Esophagus muscularis mucosa (tissue), 4 donors: ENCODE results near the gene KDSR. TPM values are rescaled to one million over a fixed set of nuclear protein-coding genes. Genes with fewer than 3 reads are reported as not detected.

ENCODE experiments used
- DNase-seq: peaks from one replicate; pipeline ENCODE4 v3.0.0-alpha.2; 2017; ENCODE audit errors: extremely low spot score
- H3K27ac ChIP-seq, 4 donors: fragments of 200-600 bp; sonication (generic); replicated peaks in 1 of 4; 1 replicate in 3 of 4; 2 replicates in 1 of 4; pipeline ENCODE4 v1.5.1; 2016 to 2019; ENCODE audit warnings: mild to moderate bottlenecking in 1 of 4
- H3K27me3 ChIP-seq, 4 donors: fragments of 200-600 bp; sonication (generic); one replicate each; pipeline versions ENCODE4 v1.5.1 to v1.6.0; 2016 to 2019
- H3K36me3 ChIP-seq, 4 donors: fragments of 200-600 bp; sonication (generic); one replicate each; pipeline ENCODE4 v1.5.1; 2016 to 2019
- H3K4me1 ChIP-seq, 4 donors: fragments of 200-600 bp; sonication (generic); one replicate each; pipeline ENCODE4 v1.5.1; 2016 to 2019
- H3K4me3 ChIP-seq, 4 donors: fragments of 200-600 bp; sonication (generic); 1 replicate in 2 of 4; 2 replicates in 2 of 4; pipeline ENCODE4 v1.5.1; 2016 to 2019; ENCODE audit warnings: mild to moderate bottlenecking in 4 of 4, moderate library complexity in 1 of 4
- H3K9me3 ChIP-seq, 4 donors: fragments of 200-600 bp; sonication (generic); 1 replicate in 3 of 4; 2 replicates in 1 of 4; pipeline ENCODE4 v1.5.1; 2016 to 2019
- EP300 ChIP-seq: sonication (generic); formaldehyde crosslinking; IDR thresholded peaks from one replicate; pipeline ENCODE4 v1.6.1; 2017; ENCODE audit warnings: antibody characterized with exemption
- POLR2A ChIP-seq: fragments of 450-650 bp; IDR thresholded peaks from one replicate; pipeline ENCODE4 v1.6.1; 2017; ENCODE audit warnings: antibody characterized with exemption, moderate library complexity, mild to moderate bottlenecking, low read depth
- POLR2AphosphoS5 ChIP-seq, 2 donors: sonication (generic); formaldehyde crosslinking; IDR thresholded peaks; one replicate each; pipeline ENCODE4 v1.6.1; 2017; ENCODE audit warnings: antibody characterized with exemption in 2 of 2
- WGBS: methylation state at CpG from one replicate; pipeline ENCODE4 v1.1.5; 2018; 5-methylcytosine and 5-hydroxymethylcytosine counted together
- intact Hi-C: fragments of 100-400 bp; cut with DNase I; formaldehyde crosslinking; loops from one replicate; pipeline ENCODE4 v1.15.1; 2023
- total RNA-seq, 4 donors: library from RNA; depleted of rRNA; stranded (reverse); fragments of >200 nt; gene quantifications; one replicate each; pipeline versions ENCODE4 v1.1.0 to v1.2.1, GENCODE V29; 2016
- TF ChIP-seq, protein P1 (sequence below), 3 experiments: fragments of 200-600 bp in 2 of 3; fragments of 450-650 bp in 1 of 3; sonication (generic) in 2 of 3; IDR thresholded peaks; one replicate each; pipeline ENCODE4 v1.5.1; 2017 to 2019; ENCODE audit warnings: antibody characterized with exemption in 3 of 3, mild to moderate bottlenecking in 2 of 3, moderate library complexity in 1 of 3

KDSR gene
- total RNA-seq, 4 donors from 2014 or later, result 41.8 to 58.8 (median 49.8) TPM

DNA sequence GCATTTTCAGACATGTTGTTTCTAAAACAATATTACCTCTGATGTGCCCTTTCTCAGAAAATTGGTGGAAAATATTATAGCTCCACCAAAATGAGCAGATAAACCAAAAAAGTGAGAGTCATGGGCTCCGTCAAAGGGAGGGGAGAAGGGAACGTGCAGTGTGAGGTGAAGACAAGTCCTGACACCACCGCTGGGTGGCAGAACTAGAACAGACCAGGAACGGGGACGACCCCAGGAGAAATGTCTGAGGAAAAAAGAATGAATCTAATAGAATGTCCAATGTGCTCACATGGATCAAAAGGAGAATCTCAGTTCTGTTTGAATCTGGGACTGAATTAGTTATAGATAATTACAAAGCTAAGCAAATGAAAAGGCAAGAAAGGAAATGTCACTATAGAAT is 24.8 kb downstream of the KDSR start:
- no peak overlapping the region for H3K27ac ChIP-seq
- no peaks in the 10 kb centered on the region for H3K9me3 ChIP-seq
- 30% methylated on average over 5 of the region's 5 CpGs for WGBS
- peaks cover 18 to 22% (median 20%) of the 10 kb centered on the region in 4 donors for H3K4me1 ChIP-seq
- DNase-seq, result no peak
- H3K27me3 ChIP-seq, result no peaks in the 10 kb centered on the region
- H3K36me3 ChIP-seq, result peaks cover 23 to 94% (median 62%) of the 10 kb centered on the region in 4 donors
- no peak overlapping the region for H3K4me3 ChIP-seq
- TF ChIP-seq, protein P1, sequence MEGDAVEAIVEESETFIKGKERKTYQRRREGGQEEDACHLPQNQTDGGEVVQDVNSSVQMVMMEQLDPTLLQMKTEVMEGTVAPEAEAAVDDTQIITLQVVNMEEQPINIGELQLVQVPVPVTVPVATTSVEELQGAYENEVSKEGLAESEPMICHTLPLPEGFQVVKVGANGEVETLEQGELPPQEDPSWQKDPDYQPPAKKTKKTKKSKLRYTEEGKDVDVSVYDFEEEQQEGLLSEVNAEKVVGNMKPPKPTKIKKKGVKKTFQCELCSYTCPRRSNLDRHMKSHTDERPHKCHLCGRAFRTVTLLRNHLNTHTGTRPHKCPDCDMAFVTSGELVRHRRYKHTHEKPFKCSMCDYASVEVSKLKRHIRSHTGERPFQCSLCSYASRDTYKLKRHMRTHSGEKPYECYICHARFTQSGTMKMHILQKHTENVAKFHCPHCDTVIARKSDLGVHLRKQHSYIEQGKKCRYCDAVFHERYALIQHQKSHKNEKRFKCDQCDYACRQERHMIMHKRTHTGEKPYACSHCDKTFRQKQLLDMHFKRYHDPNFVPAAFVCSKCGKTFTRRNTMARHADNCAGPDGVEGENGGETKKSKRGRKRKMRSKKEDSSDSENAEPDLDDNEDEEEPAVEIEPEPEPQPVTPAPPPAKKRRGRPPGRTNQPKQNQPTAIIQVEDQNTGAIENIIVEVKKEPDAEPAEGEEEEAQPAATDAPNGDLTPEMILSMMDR (IDR thresholded peaks at IDR 0.05), result peak in 2 of 3 experiments; percentile 40 to 45
- no peak for TF ChIP-seq POLR2AphosphoS5 (IDR thresholded peaks at IDR 0.05)
- intact Hi-C loops, result loop anchor here (5.0 kb wide), 1 partner anchor 100 kb away; no protein-coding TSS in a partner anchor

DNA sequence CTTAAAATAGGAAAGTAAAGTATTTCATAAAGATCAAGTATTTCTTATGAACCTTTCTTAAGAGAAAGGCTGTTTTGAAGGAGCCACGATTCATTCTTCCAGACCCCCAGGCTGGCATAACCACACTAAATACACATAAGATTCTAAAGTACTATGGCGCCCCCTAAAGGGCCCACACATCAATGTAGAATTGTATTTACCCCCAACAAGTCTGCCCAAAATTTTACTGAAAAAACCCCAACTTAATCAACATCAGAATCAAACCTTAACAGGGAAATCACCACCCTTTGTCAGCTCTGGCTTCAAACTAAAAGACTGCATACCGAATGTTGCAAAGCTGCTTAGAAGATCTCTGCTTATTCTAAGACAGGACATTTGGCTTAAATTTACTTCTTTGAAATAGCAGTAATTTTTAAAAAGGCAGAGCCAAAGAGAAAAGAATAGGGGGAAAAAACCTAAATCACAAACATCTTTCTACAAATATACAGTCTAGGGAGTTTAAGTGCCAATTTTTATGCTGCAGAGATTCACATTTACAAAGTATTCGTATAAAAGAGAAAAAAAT is 27.0 kb downstream of the KDSR start:
- H3K36me3 ChIP-seq, result peaks cover 23 to 97% (median 75%) of the 10 kb centered on the region in 4 donors
- DNase-seq, result no peak
- H3K4me3 ChIP-seq, result no peak overlapping the region
- intact Hi-C loops, result loop anchor here (5.0 kb wide), 1 partner anchor 102 kb away; no protein-coding TSS in a partner anchor
- H3K9me3 ChIP-seq, result no peaks in the 10 kb centered on the region
- peaks cover under 1 to 7% (median 3%) of the 10 kb centered on the region in 4 donors for H3K4me1 ChIP-seq
- TF ChIP-seq POLR2AphosphoS5 (IDR thresholded peaks at IDR 0.05) (no peak), POLR2A (no peak)
- TF ChIP-seq, protein P1 (IDR thresholded peaks at IDR 0.05), result peak; percentile 36 to 53 (median 40)
- 45% methylated on average over 4 of the region's 4 CpGs for WGBS
- H3K27ac ChIP-seq, result no peak overlapping the region
- H3K27me3 ChIP-seq, result no peaks in the 10 kb centered on the region

DNA sequence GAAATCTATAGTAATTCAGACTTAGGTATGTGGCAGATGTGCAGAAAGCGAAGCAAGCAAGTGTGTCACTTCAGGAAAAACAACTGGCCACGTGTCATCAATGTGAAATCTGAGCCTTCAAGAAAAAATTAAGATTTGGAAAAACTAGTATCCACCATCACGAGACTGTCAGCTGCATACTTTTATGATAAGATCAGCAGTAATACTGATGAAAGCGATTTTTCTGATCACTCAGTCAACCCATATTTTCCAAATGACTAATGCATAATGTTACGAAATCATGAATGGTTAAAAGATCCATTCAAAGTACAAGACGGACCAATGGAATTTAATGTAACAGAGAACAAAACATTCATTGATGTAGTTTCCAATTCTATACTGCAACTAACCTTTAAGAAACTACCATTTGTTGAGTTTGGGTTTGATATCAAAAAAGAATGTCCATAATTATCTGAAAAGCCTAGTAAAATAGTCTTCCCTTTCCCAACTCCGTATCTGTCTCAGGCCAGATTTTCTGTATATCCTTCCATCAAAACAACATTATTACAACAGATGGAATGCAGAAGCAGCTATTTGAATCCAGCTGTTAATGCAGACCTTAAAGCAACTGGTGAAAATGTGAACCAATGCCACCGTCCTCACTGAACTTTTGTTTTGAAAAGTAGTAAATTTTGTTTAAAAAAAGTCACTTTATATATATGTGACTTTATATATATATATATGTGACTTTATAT is 30.5 kb downstream of the KDSR start:
- Histone ChIP-seq H3K27ac (peak overlapping the region; percentile 30 to 64 (median 48)), H3K4me3 (no peak overlapping the region), H3K9me3 (no peaks in the 10 kb centered on the region), H3K27me3 (no peaks in the 10 kb centered on the region), H3K36me3 (peaks cover 20 to 97% (median 71%) of the 10 kb centered on the region in 4 donors), H3K4me1 (no peaks in the 10 kb centered on the region)
- TF ChIP-seq POLR2A (no peak), EP300 (no peak), POLR2AphosphoS5 (IDR thresholded peaks at IDR 0.05) (peak in 1 of 2 donors; percentile 29)
- TF ChIP-seq, protein P1 (IDR thresholded peaks at IDR 0.05), result no peak
- intact Hi-C loops, result no loop called here
- WGBS, result 66% methylated on average over 8 of the region's 8 CpGs
- DNase-seq, result no peak

DNA sequence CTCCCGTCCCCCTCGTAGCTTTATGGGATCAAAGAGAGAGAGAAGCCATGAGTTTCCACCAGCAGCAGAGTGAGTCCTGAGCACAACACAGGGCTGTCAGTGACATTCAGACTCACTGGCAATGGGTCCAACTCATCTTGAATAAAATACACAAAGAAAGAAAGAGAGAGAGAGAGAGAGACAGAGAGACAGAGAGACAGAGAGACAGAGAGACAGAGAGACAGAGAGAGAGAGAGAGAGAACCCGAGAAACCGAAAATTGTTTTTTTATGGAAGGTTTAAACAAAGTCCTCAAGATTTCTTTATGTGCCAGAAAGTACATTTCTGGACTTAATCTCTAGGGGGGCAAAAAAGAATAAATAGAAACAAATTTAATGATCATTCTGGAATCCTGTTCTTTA is 35.9 kb downstream of the KDSR start:
- Histone ChIP-seq H3K27ac (no peak overlapping the region), H3K9me3 (no peaks in the 10 kb centered on the region), H3K4me3 (no peak overlapping the region), H3K27me3 (no peaks in the 10 kb centered on the region), H3K4me1 (no peaks in the 10 kb centered on the region), H3K36me3 (peaks cover 17 to 61% (median 51%) of the 10 kb centered on the region in 4 donors)
- no peak for DNase-seq
- WGBS, result 95% methylated on average over 4 of the region's 4 CpGs
- intact Hi-C loops, result no loop called here
- TF ChIP-seq POLR2AphosphoS5 (IDR thresholded peaks at IDR 0.05) (no peak), EP300 (no peak), POLR2A (no peak)
- TF ChIP-seq, protein P1 (IDR thresholded peaks at IDR 0.05), result no peak
